ENCODE measurements around the gene SPG21.
A peak's percentile ranks its signal among the peaks of the same experiment; 100 is the strongest.
"Not testable (repeated sequence)": the region's sequence is repeated elsewhere in the genome, so short reads cannot be mapped to it uniquely, and the experiment has no call there.

SPG21 gene

GRCh38 chr15:64989416-64990167 lies at the start of gene SPG21:
TSS of gene SPG21 (minus strand) at chr15:64989914. CDS start at chr15:64983569, 6,345 bp downstream.
- DNase-seq: peak; percentile 93

DNA sequence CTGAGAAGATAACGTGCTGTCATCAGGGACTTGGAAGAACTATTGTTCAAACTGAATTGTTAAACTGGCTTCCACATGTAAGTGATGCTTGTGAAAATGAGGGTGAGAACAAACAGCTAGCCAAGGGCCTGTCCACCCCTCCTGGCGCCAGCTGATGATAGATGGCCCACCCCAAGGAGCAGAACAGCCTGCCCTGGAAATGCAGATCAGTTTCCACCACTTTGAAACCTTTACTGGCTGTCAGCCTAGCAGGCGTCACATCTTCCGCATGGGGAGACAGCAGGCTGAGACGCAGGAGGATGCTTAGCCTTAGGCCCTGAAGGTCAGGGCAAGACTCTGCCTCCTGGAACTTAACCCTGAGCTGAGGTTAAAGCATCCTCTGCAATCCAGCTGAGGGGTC lies 49.1 kb upstream of the SPG21 start:
- DNase-seq: no peak

- DNase-seq: no peak
These were observed 48.7 kb upstream of the SPG21 start for GRCh38 chr15:65038428-65038827.

DNA sequence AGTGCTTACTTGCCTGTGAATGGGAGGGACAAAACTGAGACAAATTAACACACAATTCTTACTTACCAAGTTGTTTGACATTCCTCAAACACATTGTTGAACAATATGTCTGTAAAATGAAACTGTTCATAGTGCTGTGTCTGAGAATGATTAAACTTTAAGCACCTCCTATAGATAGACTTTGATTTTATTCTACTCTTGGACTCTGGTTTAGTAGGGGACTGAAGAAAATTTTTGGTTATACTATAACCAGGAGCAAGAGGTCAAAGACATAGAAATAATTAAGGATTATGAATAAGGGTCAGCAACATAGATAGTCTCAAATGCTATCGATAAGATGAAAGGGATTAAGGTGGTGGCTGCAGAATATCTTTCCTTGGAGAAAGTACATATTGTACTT lies 47.6 kb upstream of the SPG21 start:
- DNase-seq: no peak

DNA sequence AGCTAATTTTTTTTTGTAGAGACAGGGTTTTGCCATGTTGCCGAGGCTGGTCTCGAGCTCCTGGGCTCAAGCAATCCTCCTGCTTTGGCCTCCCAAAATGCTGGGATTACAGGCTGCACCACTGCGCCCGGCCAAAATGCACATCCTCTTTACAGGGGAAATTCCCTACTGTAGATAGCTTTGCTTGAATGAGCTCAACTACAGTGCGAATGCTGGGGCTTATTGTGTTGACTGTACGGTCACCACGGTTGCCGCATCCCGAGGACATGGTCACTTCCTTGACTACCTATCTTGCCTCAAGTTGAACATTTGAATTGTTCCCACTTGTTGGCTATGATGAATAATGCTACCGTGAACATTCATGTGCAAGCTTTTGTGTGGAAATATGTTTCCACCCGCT lies 45.0 kb upstream of the SPG21 start:
- no peak for DNase-seq

DNA sequence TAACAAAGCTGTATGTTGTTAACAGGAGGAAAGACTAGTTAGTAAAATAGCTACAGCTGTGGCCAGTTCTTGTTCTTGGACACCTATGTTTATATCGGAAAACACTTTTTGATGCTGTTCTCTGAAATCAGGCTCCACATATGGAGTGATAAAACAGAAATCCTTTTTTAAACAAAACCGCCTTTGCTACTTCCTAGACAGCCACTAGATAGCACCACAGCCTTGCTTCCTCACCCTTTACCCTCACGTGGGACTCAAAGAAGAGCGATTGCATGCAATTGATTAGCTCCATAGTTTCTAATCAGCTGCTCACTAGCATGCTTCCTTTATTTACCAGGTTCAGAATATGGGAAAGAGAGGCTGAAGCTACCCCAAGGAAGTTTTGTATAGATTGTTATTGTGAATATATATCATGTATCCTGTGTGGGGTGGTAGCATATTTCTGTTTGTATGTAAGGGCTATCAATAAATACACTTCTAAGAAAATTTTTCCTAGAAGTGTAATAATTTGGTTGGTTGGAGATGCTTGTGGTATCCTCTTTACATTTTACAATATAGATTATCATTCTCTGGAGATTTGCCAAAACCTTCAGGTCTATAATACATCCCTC lies 44.0 kb upstream of the SPG21 start:
- no peak for DNase-seq

- peak; percentile 38 for DNase-seq
These were observed 43.3 kb upstream of the SPG21 start for GRCh38 chr15:65032801-65033537.

DNA sequence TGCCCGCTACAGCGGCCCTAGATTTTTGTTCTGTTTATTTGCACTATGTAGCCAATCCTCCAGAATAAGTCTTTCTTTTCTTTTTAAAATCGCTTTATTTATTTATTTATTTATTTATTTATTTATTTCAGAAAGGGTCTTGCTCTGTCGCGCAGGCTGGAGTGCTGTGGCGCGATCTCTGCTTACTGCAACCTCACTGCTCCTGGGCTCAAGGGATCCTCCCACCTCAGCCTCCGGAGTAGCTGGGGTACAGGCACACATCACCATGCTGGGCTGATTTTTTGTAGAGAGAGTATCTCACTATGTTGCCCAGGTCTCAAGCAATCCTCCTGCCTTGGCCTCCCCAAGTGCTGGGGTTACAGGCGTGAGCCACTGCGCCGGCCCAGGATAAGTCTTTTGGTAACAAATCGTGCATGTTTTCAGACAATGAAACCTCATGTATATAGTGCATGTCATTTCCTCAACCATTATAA lies 40.1 kb upstream of the SPG21 start:
- DNase-seq: no peak

- DNase-seq: peak; percentile 95
These were observed 39.4 kb upstream of the SPG21 start, which contains the start of gene MTFMT for GRCh38 chr15:65028921-65029735. TSS of gene MTFMT (minus strand) at chr15:65029639. CDS start at chr15:65029613, 26 bp downstream.

DNA sequence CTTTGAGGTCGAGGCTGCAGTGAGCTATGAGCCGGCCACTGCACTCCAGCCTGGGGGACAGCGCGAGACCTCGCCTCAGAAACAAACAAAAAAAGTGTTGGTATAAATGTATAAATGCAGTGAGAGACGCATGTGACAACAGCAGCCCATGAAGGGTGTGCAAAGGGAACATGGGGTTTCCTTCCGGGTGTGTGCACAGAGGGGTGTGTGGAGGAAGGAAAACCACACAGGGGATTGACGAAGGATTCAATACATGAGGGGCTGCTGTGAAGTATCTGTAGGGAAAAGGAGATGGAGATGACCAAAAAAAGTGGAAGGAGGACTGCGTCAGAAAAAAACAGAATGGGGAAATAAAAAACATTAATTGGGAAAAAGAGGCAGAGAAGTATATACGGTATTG lies 38.6 kb upstream of the SPG21 start:
- no peak for DNase-seq

DNA sequence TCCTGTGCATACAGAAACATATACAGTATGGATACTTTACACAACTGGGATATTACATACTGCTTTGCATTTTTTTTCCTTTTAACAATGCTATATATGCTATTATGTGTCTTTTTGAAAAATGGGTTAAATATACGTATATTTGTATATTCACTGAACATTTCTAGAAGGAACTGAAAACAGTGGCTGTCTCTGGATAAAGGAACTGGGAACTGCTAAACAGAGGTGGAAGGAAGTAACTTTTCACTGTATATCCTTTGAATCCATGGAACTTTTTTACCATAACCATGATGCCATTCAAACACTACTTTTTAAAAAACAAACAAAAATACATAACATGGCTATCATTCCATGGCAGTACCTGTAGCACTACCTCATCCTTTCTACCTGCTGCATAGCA lies 37.9 kb upstream of the SPG21 start:
- no peak for DNase-seq

DNA sequence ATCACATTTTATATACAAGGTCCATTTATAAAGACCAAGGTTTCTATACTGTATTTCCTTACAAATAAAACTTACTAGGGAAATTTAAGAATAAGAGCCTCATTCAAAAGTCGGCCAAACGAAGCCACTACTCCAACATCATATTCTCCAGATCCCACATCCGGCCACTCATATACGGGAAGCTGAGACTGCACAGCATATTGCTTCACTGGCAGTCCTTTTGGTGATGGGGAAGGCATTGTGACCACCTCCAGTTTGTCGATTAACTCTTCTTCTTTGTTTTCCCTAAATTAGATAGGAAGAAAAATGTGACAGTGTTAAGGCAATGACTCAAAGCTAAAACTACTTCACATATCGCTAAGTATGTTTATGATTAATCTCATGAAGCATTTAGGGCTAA lies 37.0 kb upstream of the SPG21 start:
- DNase-seq: no peak

DNA sequence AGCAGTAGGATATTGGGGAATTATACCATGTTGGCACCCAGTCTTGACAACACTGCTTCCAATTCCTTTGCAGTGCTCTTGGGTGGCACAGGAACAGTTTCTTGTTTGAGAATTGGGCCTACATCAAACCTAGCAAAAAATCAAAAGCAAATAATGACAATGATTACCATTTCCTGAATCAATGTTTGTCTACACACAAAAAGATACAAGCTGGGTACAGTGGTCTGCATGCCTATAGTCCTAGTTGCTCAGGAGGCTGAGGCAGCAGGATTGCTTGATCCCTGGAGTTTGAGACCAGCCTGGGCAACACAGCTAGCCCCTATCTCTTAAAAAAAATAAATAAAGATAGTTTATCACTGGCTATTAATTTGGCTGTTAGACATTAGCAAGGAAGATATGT lies 31.8 kb upstream of the SPG21 start:
- no peak for DNase-seq

DNA sequence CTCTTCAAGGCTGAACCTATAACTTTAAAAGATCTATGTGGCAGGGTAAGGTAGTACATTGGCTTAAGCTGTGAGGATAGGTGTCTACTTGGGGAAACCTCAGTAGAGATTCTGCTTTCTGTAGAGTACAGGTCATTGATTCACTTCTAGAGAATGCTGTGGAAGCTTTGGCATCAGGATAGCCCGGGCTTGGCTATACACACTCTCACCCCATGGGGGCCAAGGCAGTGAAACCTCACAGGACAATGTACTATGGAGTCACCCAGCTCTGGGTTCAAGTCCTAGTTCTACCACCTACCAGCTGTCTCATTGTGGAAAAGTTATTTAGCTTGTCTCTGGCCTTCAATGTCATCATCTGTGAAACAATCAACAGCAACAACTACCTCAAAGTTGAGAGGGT lies 30.7 kb upstream of the SPG21 start:
- no peak for DNase-seq

DNA sequence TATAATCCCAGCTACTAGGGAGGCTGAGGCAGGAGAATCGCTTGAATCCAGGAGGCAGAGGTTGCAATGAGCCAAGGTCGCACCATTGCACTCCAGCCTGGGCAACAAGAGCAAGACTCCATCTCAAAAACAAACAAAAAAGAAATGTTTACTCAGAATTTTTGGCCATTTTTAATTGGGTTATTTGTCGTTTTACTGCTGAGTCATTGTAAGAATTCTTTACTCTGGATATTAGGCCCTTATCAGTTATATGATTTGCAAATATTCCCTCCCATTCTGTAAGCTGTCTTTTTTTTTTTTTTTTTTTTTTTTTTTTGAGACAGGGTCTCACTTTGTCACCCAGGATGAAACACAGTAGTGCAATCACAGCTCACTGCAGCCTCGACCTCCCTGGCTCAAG lies 21.5 kb upstream of the SPG21 start:
- not testable (repeated sequence) for DNase-seq

GRCh38 chr15:65008983-65009382 lies 19.3 kb upstream of the SPG21 start:
- DNase-seq: no peak

GRCh38 chr15:65006876-65007275 lies 17.2 kb upstream of the SPG21 start:
- DNase-seq: no peak

GRCh38 chr15:65004993-65005392 lies 15.3 kb upstream of the SPG21 start:
- no peak for DNase-seq

- DNase-seq: no peak
These were observed 8.1 kb upstream of the SPG21 start for GRCh38 chr15:64997745-64998375.

- no peak for DNase-seq
These were observed 7.4 kb upstream of the SPG21 start for GRCh38 chr15:64997066-64997465.

- DNase-seq: no peak
These were observed 3.6 kb upstream of the SPG21 start for GRCh38 chr15:64993290-64993689.

- no peak for DNase-seq
These were observed 1.9 kb upstream of the SPG21 start for GRCh38 chr15:64991536-64992135.
